Measurements from ENCODE around the gene RPL21.
"Not testable (repeated sequence)": the region's sequence is repeated elsewhere in the genome, so short reads cannot be mapped to it uniquely, and the experiment has no call there.

RPL21 gene

GRCh38 chr13:27290715-27291114 lies 39.4 kb downstream of the RPL21 start:
- no peak for DNase-seq

- DNase-seq, result not testable (repeated sequence)
Observed at GRCh38 chr13:27291967-27292366, 40.6 kb downstream of the RPL21 start.

- no peak for DNase-seq
Observed at GRCh38 chr13:27293076-27293691, 41.8 kb downstream of the RPL21 start.

- DNase-seq, result no peak
Observed at GRCh38 chr13:27293873-27294515, 42.6 kb downstream of the RPL21 start.

GRCh38 chr13:27295096-27295495 lies 43.7 kb downstream of the RPL21 start:
- no peak for DNase-seq

GRCh38 chr13:27295660-27296059 lies 44.3 kb downstream of the RPL21 start:
- no peak for DNase-seq

- DNase-seq, result no peak
Observed at GRCh38 chr13:27296496-27296895, 45.1 kb downstream of the RPL21 start.

GRCh38 chr13:27298849-27299248 lies 47.5 kb downstream of the RPL21 start:
- no peak for DNase-seq

GRCh38 chr13:27300406-27300805 lies 49.0 kb downstream of the RPL21 start:
- not testable (repeated sequence) for DNase-seq

GRCh38 chr13:27300941-27301586 lies 49.7 kb downstream of the RPL21 start:
- DNase-seq, result no peak

- no peak for DNase-seq
Observed at GRCh38 chr13:27302643-27303262, 51.4 kb downstream of the RPL21 start.

GRCh38 chr13:27304099-27304498 lies 52.7 kb downstream of the RPL21 start:
- DNase-seq, result no peak

- no peak for DNase-seq
Observed at GRCh38 chr13:27304611-27305010, 53.3 kb downstream of the RPL21 start.

Data from right forelimb (tissue), 1 donor.